HEK293 (cell line): Measurements from ENCODE around the gene TRAK1.

Source experiments
- CTCF ChIA-PET: fragments of 350-600 bp; formaldehyde crosslinking; extraction: SDS; loops from one replicate; lab custom pipeline; 2021; ENCODE audit warnings: antibody characterized with exemption; lab: Yijun Ruan, JAX
- POLR2A ChIA-PET: fragments of 300-600 bp; formaldehyde crosslinking; extraction: SDS; loops from one replicate; lab custom pipeline; 2020; ENCODE audit warnings: antibody characterized with exemption, inconsistent platforms; lab: Yijun Ruan, JAX
- H3K27ac ChIP-seq: fragments of 200-500 bp; sonication (Bioruptor generic); 2 replicates; pipeline ENCODE4 v1.5.1; 2014; ENCODE audit warnings: low read depth, low read length, control low read depth, inconsistent platforms; ENCODE audit errors: extremely low read depth
- H3K36me3 ChIP-seq, 2 experiments: fragments of 200-500 bp in 1 of 2; sonication (Bioruptor generic) in 1 of 2; 1 replicate in 1 of 2; 2 replicates in 1 of 2; pipeline ENCODE4 v1.5.1; 2014 to 2017; ENCODE audit warnings: inconsistent platforms in 2 of 2, low read length in 2 of 2; ENCODE audit not compliant: control insufficient read depth in 2 of 2, insufficient read depth in 1 of 2
- H3K4me1 ChIP-seq: fragments of 200-500 bp; sonication (Bioruptor generic); 2 replicates; pipeline ENCODE4 v1.5.1; 2014; ENCODE audit warnings: mild to moderate bottlenecking, low read length, inconsistent platforms; ENCODE audit not compliant: control insufficient read depth, insufficient read depth
- H3K4me3 ChIP-seq: 2 replicates; pipeline ENCODE4 v1.5.1; 2011; ENCODE audit warnings: low read depth, mild to moderate bottlenecking, control low read depth, low read length, moderate library complexity
- H3K9me3 ChIP-seq: fragments of 200-500 bp; sonication (Bioruptor generic); 2 replicates; pipeline ENCODE4 v1.5.1; 2014; ENCODE audit warnings: low read depth, low read length, inconsistent platforms; ENCODE audit not compliant: control insufficient read depth, insufficient read depth
- BCL11B ChIP-seq: fragments of 450-650 bp; formaldehyde crosslinking; IDR thresholded peaks from 2 replicates; pipeline ENCODE4 v1.5.1; 2016; ENCODE audit warnings: low read depth, missing biosample characterization, missing genetic modification characterization
- GFI1B ChIP-seq: fragments of 450-650 bp; formaldehyde crosslinking; IDR thresholded peaks from 2 replicates; pipeline ENCODE4 v1.5.1; 2016; ENCODE audit warnings: missing biosample characterization, missing genetic modification characterization
- HOXA7 ChIP-seq: sonication (generic); formaldehyde crosslinking; IDR thresholded peaks from 2 replicates; pipeline ENCODE4 v1.8.1; 2022; ENCODE audit warnings: missing genetic modification reagents, borderline replicate concordance
- IKZF3 ChIP-seq: fragments of 450-650 bp; IDR thresholded peaks from 2 replicates; pipeline ENCODE4 v1.5.0; 2018; ENCODE audit warnings: missing biosample characterization, mild to moderate bottlenecking, missing genetic modification characterization, moderate library complexity
- SCRT2 ChIP-seq: fragments of 450-650 bp; formaldehyde crosslinking; IDR thresholded peaks from 2 replicates; pipeline ENCODE4 v1.5.1; 2016; ENCODE audit warnings: missing biosample characterization, missing genetic modification characterization
- TRIM28 ChIP-seq: IDR thresholded peaks from 2 replicates; pipeline ENCODE4 v1.6.1; 2011; ENCODE audit warnings: low read length, control low read depth, borderline replicate concordance
- ZBTB20 ChIP-seq: fragments of 450-650 bp; formaldehyde crosslinking; IDR thresholded peaks from 2 replicates; pipeline ENCODE4 v1.5.1; 2016; ENCODE audit warnings: missing biosample characterization, missing genetic modification characterization
- ZBTB7A ChIP-seq: fragments of 450-650 bp; formaldehyde crosslinking; IDR thresholded peaks from 2 replicates; pipeline ENCODE4 v1.5.1; 2016; ENCODE audit warnings: low read depth, missing biosample characterization, missing genetic modification characterization
- ZNF155 ChIP-seq: fragments of 450-650 bp; formaldehyde crosslinking; IDR thresholded peaks from 2 replicates; pipeline ENCODE4 v1.5.1; 2016; ENCODE audit warnings: missing biosample characterization, missing genetic modification characterization
- ZNF214 ChIP-seq: fragments of 450-650 bp; formaldehyde crosslinking; IDR thresholded peaks from 2 replicates; pipeline ENCODE4 v1.5.1; 2017; ENCODE audit warnings: missing biosample characterization, mild to moderate bottlenecking, missing genetic modification characterization, borderline replicate concordance
- ZNF350 ChIP-seq: fragments of 450-650 bp; formaldehyde crosslinking; IDR thresholded peaks from 2 replicates; pipeline ENCODE4 v1.5.0; 2017; ENCODE audit warnings: missing biosample characterization, mild to moderate bottlenecking, missing genetic modification characterization
- ZNF394 ChIP-seq: fragments of 450-650 bp; formaldehyde crosslinking; IDR thresholded peaks from 2 replicates; pipeline ENCODE4 v1.5.1; 2016; ENCODE audit warnings: missing biosample characterization, missing genetic modification characterization, mild to moderate bottlenecking, moderate library complexity, borderline replicate concordance
- ZNF560 ChIP-seq: fragments of 450-650 bp; formaldehyde crosslinking; IDR thresholded peaks from 2 replicates; pipeline ENCODE4 v1.5.1; 2017; ENCODE audit warnings: missing biosample characterization, missing genetic modification characterization, borderline replicate concordance
- ZNF600 ChIP-seq: fragments of 450-650 bp; formaldehyde crosslinking; IDR thresholded peaks from 2 replicates; pipeline ENCODE4 v1.5.1; 2016; ENCODE audit warnings: missing biosample characterization, missing genetic modification characterization
- ZNF623 ChIP-seq: fragments of 450-650 bp; formaldehyde crosslinking; IDR thresholded peaks from 2 replicates; pipeline ENCODE4 v1.5.1; 2016; ENCODE audit warnings: missing biosample characterization, missing genetic modification characterization
- ZNF660 ChIP-seq: fragments of 450-650 bp; IDR thresholded peaks from 2 replicates; pipeline ENCODE4 v1.5.1; 2018; ENCODE audit warnings: missing biosample characterization, mild to moderate bottlenecking, missing genetic modification characterization
- ZNF785 ChIP-seq: fragments of 450-650 bp; formaldehyde crosslinking; IDR thresholded peaks from 2 replicates; pipeline ENCODE4 v1.5.1; 2016; ENCODE audit warnings: missing biosample characterization, missing genetic modification characterization
- ZNF791 ChIP-seq: fragments of 450-650 bp; formaldehyde crosslinking; IDR thresholded peaks from 2 replicates; pipeline ENCODE4 v1.5.1; 2016; ENCODE audit warnings: missing biosample characterization, missing genetic modification characterization
- TF ChIP-seq, protein P1 (sequence below): fragments of 450-650 bp; formaldehyde crosslinking; IDR thresholded peaks from 2 replicates; pipeline ENCODE4 v1.5.1; 2016; ENCODE audit warnings: missing biosample characterization, missing genetic modification characterization
- TF ChIP-seq, protein P2 (sequence below): fragments of 450-650 bp; formaldehyde crosslinking; IDR thresholded peaks from 2 replicates; pipeline ENCODE4 v1.5.1; 2017; ENCODE audit warnings: missing biosample characterization, missing genetic modification characterization
- TF ChIP-seq, protein P3 (sequence below): fragments of 450-650 bp; formaldehyde crosslinking; IDR thresholded peaks from 2 replicates; pipeline ENCODE4 v1.5.1; 2016; ENCODE audit warnings: missing biosample characterization, missing genetic modification characterization
- TF ChIP-seq, protein P4 (sequence below): fragments of 450-650 bp; formaldehyde crosslinking; IDR thresholded peaks from 2 replicates; pipeline ENCODE4 v1.5.1; 2016; ENCODE audit warnings: missing biosample characterization, missing genetic modification characterization

TRAK1 gene

DNA sequence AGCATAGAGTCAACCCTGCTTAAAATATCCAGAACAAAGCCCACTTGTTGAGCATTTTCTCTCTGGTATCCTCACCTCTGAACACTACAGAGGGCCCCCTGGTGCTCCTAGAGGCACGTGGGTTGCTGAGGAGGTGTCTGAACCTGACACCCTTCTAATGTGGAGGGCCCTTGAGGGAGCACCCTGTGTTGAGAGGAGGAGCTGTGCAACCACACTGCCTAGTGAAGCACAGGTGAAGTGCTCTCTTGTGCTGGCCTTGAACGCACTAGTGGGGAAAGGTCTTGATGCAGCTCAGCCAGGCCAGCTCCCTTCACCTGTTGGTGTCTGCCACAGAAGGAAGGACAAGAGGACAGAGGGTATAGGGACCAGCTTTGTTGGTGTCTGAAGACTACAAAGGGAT lies 122.9 kb downstream of the TRAK1 start:
- no peak overlapping the region for H3K27ac ChIP-seq
- H3K36me3 ChIP-seq, result peaks cover 0 to 51% of the 10 kb centered on the region in 2 experiments; a peak in 1 of 3 replicates
- no peaks in the 10 kb centered on the region for H3K9me3 ChIP-seq
- ChIA-PET CTCF (no interaction called here), POLR2A (no interaction called here)
- no peaks in the 10 kb centered on the region for H3K4me1 ChIP-seq
- H3K4me3 ChIP-seq, result no peak overlapping the region
- TF ChIP-seq, protein P1, sequence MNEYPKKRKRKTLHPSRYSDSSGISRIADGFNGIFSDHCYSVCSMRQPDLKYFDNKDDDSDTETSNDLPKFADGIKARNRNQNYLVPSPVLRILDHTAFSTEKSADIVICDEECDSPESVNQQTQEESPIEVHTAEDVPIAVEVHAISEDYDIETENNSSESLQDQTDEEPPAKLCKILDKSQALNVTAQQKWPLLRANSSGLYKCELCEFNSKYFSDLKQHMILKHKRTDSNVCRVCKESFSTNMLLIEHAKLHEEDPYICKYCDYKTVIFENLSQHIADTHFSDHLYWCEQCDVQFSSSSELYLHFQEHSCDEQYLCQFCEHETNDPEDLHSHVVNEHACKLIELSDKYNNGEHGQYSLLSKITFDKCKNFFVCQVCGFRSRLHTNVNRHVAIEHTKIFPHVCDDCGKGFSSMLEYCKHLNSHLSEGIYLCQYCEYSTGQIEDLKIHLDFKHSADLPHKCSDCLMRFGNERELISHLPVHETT (tag by site-specific recombination), result no peak
- TF ChIP-seq ZNF214 (tag by site-specific recombination), result no peak
- no peak for TF ChIP-seq ZNF350
- TF ChIP-seq BCL11B (tag by site-specific recombination), result no peak
- TF ChIP-seq ZNF394 (tag by site-specific recombination), result peak; percentile 40; the same call in 1 of the 2 replicates
- no peak for TF ChIP-seq TRIM28
- TF ChIP-seq ZBTB7A (tag by site-specific recombination), result no peak
- TF ChIP-seq ZNF560, result no peak
- TF ChIP-seq ZNF623 (tag by site-specific recombination), result no peak
- TF ChIP-seq SCRT2 (tag by site-specific recombination), result peak; percentile 37
- TF ChIP-seq ZNF785 (tag by site-specific recombination), result no peak
- TF ChIP-seq, all 188 proteins: peak for 2

DNA sequence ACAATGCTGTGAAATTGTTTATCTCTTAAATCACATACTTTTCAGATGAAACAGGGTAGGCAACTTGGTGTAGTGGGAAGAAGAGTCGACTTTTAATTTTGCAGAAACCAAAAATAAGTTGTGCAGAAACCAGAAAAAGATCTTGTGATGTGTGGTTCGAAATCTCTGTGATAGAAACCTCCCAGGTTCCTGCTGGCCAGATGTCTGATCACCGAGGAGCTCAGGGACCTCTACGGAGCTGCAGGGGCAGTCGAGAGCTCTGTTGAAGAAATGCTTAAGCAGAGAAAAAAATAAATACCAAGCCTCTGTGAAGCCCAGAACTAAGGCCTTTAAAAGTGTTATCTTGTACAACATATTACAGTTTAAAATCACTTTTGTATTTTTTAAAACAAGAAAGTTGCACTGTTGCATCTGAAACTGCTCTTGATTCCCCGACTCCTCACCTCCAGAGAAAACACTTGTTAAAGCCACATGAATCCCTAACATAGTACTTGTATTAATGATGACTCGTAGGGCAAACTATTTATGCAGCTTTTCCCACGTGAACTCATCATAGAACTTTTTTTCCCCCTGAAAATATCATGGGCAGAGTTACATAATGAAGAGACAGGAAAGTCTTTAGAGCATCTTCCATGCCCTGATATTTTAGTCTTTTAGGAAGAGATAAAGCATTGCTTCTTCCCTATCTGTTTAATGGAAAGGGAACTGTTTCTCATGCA lies 123.6 kb downstream of the TRAK1 start:
- TF ChIP-seq IKZF3 (tag by site-specific recombination), result no peak
- TF ChIP-seq ZBTB7A (tag by site-specific recombination), result no peak
- TF ChIP-seq ZNF660 (tag by site-specific recombination), result peak; percentile 80
- TF ChIP-seq, all 188 proteins: peak for 1
- Histone ChIP-seq H3K9me3 (no peaks in the 10 kb centered on the region), H3K36me3 (peaks cover 0 to 48% of the 10 kb centered on the region in 2 experiments; a peak in 1 of 3 replicates), H3K4me3 (no peak overlapping the region), H3K4me1 (no peaks in the 10 kb centered on the region), H3K27ac (no peak overlapping the region)
- CTCF ChIA-PET, result no interaction called here
- POLR2A ChIA-PET, result no interaction called here

DNA sequence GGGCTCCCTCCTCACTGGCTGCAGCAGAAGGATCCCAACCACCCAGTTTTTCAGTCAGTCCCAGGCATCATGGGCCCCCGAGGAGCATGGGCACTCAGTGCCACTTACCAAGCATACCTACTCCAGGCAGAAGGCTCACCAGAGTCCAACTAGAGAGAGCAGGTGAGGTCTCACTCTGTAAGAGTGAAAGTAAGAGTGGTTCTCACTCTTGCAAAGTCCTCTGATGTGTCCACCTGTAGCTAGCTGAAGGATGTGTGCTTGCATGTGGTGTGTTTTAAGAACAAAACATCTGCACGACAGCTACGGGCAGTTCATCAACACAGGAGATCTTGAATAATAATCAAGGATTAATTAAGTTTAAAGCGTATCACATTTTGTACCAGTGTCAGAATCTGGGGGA lies 125.1 kb downstream of the TRAK1 start:
- Histone ChIP-seq H3K36me3 (peaks cover 0 to 45% of the 10 kb centered on the region in 2 experiments; a peak in 1 of 3 replicates), H3K9me3 (no peaks in the 10 kb centered on the region), H3K4me3 (no peak overlapping the region), H3K27ac (no peak overlapping the region), H3K4me1 (no peaks in the 10 kb centered on the region)
- ChIA-PET CTCF (no interaction called here), POLR2A (interaction anchor here (0.7 kb wide), 1 partner anchor 262 kb away, joined by 3 read pairs; no protein-coding TSS in a partner anchor)
- TF ChIP-seq ZNF600 (tag by site-specific recombination) (no peak), HOXA7 (CRISPR knock-in tag) (no peak), ZNF791 (tag by site-specific recombination) (no peak), ZNF155 (tag by site-specific recombination) (no peak), ZBTB20 (tag by site-specific recombination) (no peak), GFI1B (tag by site-specific recombination) (no peak)
- TF ChIP-seq, protein P2, sequence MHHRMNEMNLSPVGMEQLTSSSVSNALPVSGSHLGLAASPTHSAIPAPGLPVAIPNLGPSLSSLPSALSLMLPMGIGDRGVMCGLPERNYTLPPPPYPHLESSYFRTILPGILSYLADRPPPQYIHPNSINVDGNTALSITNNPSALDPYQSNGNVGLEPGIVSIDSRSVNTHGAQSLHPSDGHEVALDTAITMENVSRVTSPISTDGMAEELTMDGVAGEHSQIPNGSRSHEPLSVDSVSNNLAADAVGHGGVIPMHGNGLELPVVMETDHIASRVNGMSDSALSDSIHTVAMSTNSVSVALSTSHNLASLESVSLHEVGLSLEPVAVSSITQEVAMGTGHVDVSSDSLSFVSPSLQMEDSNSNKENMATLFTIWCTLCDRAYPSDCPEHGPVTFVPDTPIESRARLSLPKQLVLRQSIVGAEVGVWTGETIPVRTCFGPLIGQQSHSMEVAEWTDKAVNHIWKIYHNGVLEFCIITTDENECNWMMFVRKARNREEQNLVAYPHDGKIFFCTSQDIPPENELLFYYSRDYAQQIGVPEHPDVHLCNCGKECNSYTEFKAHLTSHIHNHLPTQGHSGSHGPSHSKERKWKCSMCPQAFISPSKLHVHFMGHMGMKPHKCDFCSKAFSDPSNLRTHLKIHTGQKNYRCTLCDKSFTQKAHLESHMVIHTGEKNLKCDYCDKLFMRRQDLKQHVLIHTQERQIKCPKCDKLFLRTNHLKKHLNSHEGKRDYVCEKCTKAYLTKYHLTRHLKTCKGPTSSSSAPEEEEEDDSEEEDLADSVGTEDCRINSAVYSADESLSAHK, result no peak
- TF ChIP-seq, protein P3, sequence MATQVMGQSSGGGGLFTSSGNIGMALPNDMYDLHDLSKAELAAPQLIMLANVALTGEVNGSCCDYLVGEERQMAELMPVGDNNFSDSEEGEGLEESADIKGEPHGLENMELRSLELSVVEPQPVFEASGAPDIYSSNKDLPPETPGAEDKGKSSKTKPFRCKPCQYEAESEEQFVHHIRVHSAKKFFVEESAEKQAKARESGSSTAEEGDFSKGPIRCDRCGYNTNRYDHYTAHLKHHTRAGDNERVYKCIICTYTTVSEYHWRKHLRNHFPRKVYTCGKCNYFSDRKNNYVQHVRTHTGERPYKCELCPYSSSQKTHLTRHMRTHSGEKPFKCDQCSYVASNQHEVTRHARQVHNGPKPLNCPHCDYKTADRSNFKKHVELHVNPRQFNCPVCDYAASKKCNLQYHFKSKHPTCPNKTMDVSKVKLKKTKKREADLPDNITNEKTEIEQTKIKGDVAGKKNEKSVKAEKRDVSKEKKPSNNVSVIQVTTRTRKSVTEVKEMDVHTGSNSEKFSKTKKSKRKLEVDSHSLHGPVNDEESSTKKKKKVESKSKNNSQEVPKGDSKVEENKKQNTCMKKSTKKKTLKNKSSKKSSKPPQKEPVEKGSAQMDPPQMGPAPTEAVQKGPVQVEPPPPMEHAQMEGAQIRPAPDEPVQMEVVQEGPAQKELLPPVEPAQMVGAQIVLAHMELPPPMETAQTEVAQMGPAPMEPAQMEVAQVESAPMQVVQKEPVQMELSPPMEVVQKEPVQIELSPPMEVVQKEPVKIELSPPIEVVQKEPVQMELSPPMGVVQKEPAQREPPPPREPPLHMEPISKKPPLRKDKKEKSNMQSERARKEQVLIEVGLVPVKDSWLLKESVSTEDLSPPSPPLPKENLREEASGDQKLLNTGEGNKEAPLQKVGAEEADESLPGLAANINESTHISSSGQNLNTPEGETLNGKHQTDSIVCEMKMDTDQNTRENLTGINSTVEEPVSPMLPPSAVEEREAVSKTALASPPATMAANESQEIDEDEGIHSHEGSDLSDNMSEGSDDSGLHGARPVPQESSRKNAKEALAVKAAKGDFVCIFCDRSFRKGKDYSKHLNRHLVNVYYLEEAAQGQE (tag by site-specific recombination), result no peak
- TF ChIP-seq, protein P4, sequence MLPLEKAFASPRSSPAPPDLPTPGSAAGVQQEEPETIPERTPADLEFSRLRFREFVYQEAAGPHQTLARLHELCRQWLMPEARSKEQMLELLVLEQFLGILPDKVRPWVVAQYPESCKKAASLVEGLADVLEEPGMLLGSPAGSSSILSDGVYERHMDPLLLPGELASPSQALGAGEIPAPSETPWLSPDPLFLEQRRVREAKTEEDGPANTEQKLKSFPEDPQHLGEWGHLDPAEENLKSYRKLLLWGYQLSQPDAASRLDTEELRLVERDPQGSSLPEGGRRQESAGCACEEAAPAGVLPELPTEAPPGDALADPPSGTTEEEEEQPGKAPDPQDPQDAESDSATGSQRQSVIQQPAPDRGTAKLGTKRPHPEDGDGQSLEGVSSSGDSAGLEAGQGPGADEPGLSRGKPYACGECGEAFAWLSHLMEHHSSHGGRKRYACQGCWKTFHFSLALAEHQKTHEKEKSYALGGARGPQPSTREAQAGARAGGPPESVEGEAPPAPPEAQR (tag by site-specific recombination), result no peak
